Ovary (tissue), 3 donors: Measurements from ENCODE around the gene NCAPH2.

Experiments
- POLR2A ChIP-seq: fragments of 450-650 bp; IDR thresholded peaks from one replicate; pipeline ENCODE4 v1.6.1; 2017; ENCODE audit warnings: antibody characterized with exemption, mild to moderate bottlenecking, moderate library complexity
- TF ChIP-seq, protein P1 (sequence below), 3 donors: fragments of 450-650 bp in 2 of 3; fragments of 200-600 bp in 1 of 3; IDR thresholded peaks; one replicate each; pipeline versions ENCODE4 v1.5.1 to v1.8.0; 2016 to 2022; ENCODE audit warnings: antibody characterized with exemption in 3 of 3, mild to moderate bottlenecking in 1 of 3
- donor health status: DM: no; HTN: no; CAD: no.

- TF ChIP-seq, protein P1, sequence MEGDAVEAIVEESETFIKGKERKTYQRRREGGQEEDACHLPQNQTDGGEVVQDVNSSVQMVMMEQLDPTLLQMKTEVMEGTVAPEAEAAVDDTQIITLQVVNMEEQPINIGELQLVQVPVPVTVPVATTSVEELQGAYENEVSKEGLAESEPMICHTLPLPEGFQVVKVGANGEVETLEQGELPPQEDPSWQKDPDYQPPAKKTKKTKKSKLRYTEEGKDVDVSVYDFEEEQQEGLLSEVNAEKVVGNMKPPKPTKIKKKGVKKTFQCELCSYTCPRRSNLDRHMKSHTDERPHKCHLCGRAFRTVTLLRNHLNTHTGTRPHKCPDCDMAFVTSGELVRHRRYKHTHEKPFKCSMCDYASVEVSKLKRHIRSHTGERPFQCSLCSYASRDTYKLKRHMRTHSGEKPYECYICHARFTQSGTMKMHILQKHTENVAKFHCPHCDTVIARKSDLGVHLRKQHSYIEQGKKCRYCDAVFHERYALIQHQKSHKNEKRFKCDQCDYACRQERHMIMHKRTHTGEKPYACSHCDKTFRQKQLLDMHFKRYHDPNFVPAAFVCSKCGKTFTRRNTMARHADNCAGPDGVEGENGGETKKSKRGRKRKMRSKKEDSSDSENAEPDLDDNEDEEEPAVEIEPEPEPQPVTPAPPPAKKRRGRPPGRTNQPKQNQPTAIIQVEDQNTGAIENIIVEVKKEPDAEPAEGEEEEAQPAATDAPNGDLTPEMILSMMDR (IDR thresholded peaks at IDR 0.05) = no peak
- TF ChIP-seq POLR2A = no peak
These were observed 28.2 kb downstream of the NCAPH2 start for GRCh38 chr22:50536226-50536625.
